Renal cortex interstitium (tissue), 11 donors: ENCODE measurements around the gene CCDC137. TPM values are rescaled to one million over a fixed set of nuclear protein-coding genes. Genes with fewer than 3 reads are reported as not detected.

Experiments
- DNase-seq, 11 donors: peaks; one replicate each; pipeline ENCODE4 v3.0.0-alpha.2; 2013; ENCODE audit warnings: low read depth in 9 of 11, low spot score in 4 of 11; ENCODE audit errors: extremely low read depth in 1 of 11
- polyA plus RNA-seq, 3 donors: library from polyadenylated mRNA; unstranded; fragments of 120-200 nt; gene quantifications; one replicate each; pipeline ENCODE4 v1.2.1, GENCODE V29; 2013; ENCODE audit not compliant: insufficient read length in 3 of 3

The CCDC137 gene
- polyA plus RNA-seq, 3 donors = 10.8 to 17.7 (median 14.8) TPM

DNA sequence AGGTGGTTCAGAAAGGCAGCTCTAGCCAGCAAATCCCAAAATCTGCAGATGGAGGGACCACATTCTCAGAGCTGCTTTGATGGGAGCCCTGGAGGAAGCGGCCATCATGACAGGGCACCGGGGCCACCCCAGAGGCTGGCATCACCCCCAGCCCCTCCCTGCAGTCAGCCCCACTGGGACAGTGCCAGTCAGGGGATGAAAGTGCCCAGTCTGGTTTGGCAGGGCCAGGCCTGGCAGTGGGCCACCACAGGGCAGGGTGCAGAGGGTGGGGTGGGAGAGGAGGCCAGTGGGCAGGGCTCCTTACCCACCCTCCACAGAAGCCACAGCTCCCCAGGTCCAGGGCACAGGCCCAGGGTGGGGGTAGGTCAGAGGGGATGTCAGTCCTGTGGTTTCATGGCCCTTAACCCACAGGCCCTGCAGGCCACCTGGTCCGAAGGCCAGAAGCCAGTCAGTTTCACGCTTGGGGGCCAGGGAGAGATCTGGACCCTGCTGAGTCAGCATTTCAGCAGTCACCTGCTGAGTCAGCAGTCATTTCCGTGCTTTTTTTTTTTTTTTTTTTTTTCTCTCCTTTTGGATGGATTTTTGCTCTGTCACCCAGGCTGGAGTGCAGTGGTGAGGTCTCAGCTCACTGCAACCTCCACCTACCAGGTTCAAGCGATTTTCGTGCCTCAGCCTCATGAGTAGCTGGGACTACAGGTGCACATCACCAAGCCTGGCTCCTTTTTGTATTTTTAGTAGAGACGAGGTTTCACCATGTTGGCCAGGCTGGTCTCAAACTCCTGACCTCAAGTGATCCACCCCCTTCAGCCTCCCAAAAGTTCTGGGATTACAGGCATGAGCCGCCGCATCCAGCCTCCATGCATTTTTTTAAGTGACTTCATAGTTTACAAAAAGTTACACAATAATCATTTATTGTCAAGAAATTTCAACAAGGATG, 55.9 kb downstream of the CCDC137 start:
- DNase-seq = no peak

Other genes starting within 250 kb of the CCDC137 start
- 1,000 to 10,000 TPM; 2,933 to 3,390 (median 3,165) TPM for gene ACTG1, start 153.9 kb upstream of the CCDC137 start, polyA plus RNA-seq
- 1 to 10 TPM; 1.2 to 2.4 (median 1.6) TPM for gene FSCN2, start 138.4 kb upstream of the CCDC137 start, polyA plus RNA-seq
- 10 to 100 TPM; 16.5 to 34.0 (median 27.0) TPM for gene FAAP100, start 114.4 kb upstream of the CCDC137 start, polyA plus RNA-seq
- gene NPLOC4, start 29.6 kb upstream of the CCDC137 start, polyA plus RNA-seq = 10 to 100 TPM; 53.8 to 73.2 (median 54.3) TPM
- 1 to 10 TPM; 1.5 to 6.6 (median 3.9) TPM for gene TSPAN10, start 29.5 kb upstream of the CCDC137 start, polyA plus RNA-seq
- gene PDE6G, start 10.2 kb upstream of the CCDC137 start, polyA plus RNA-seq = 10 to 100 TPM; 10.0 to 12.1 (median 10.2) TPM
- 10 to 100 TPM; 12.5 to 22.3 (median 17.8) TPM for gene OXLD1, start 132 bp upstream of the CCDC137 start, polyA plus RNA-seq
- gene ARL16, start 17.1 kb downstream of the CCDC137 start, polyA plus RNA-seq = 10 to 100 TPM; 46.4 to 53.3 (median 50.0) TPM
- gene HGS, start 17.3 kb downstream of the CCDC137 start, polyA plus RNA-seq = 100 to 1,000 TPM in 2 of 3 donors, 10 to 100 TPM in 1; 87.7 to 111 (median 107) TPM
- 10 to 100 TPM; 40.1 to 60.5 (median 45.7) TPM for gene MRPL12, start 36.6 kb downstream of the CCDC137 start, polyA plus RNA-seq
- gene SLC25A10, start 45.5 kb downstream of the CCDC137 start, polyA plus RNA-seq = 10 to 100 TPM; 11.5 to 19.3 (median 18.9) TPM
- gene GCGR, start 137.4 kb downstream of the CCDC137 start, polyA plus RNA-seq = 10 to 100 TPM in 2 of 3 donors, 1 to 10 TPM in 1; 7.1 to 17.7 (median 12.5) TPM
- gene MCRIP1, start 166.6 kb downstream of the CCDC137 start, polyA plus RNA-seq = 100 to 1,000 TPM in 2 of 3 donors, 10 to 100 TPM in 1; 61.8 to 109 (median 107) TPM
- under 1 TPM; 0.12 to 0.45 (median 0.17) TPM for gene PPP1R27, start 168.3 kb downstream of the CCDC137 start, polyA plus RNA-seq
- gene P4HB, start 193.8 kb downstream of the CCDC137 start, polyA plus RNA-seq = 100 to 1,000 TPM; 401 to 475 (median 404) TPM
- 100 to 1,000 TPM; 145 to 242 (median 217) TPM for gene ARHGDIA, start 204.6 kb downstream of the CCDC137 start, polyA plus RNA-seq
- 10 to 100 TPM; 66.5 to 99.3 (median 76.1) TPM for gene ALYREF, start 224.8 kb downstream of the CCDC137 start, polyA plus RNA-seq
- 100 to 1,000 TPM in 1 of 3 donors, 10 to 100 TPM in 2; 63.8 to 110 (median 93.7) TPM for gene ANAPC11, start 225.0 kb downstream of the CCDC137 start, polyA plus RNA-seq
- gene NPB, start 235.5 kb downstream of the CCDC137 start, polyA plus RNA-seq = 1 to 10 TPM in 1 of 3 donors, under 1 TPM in 2; 0.93 to 1.4 (median 0.97) TPM
- gene PCYT2, start 244.7 kb downstream of the CCDC137 start, polyA plus RNA-seq = 10 to 100 TPM; 40.1 to 48.5 (median 45.5) TPM